Coronary artery (tissue), 2 donors: ENCODE results near the gene VMAC.
A peak's percentile ranks its signal among the peaks of the same experiment; 100 is the strongest.

Source experiments
- DNase-seq: peaks from one replicate; pipeline ENCODE4 v3.0.0-alpha.2; 2017; ENCODE audit warnings: low spot score
- H3K27ac ChIP-seq, 2 donors: fragments of 200-600 bp; sonication (generic); one replicate each; pipeline ENCODE4 v1.5.1; 2016 to 2019
- H3K4me3 ChIP-seq: fragments of 200-600 bp; sonication (generic); 2 replicates; pipeline ENCODE4 v1.5.1; 2016; ENCODE audit warnings: mild to moderate bottlenecking, moderate library complexity
- TF ChIP-seq, protein P1 (sequence below): fragments of 200-600 bp; sonication (generic); IDR thresholded peaks from one replicate; pipeline ENCODE4 v1.5.1; 2019; ENCODE audit warnings: antibody characterized with exemption

The VMAC gene

DNA sequence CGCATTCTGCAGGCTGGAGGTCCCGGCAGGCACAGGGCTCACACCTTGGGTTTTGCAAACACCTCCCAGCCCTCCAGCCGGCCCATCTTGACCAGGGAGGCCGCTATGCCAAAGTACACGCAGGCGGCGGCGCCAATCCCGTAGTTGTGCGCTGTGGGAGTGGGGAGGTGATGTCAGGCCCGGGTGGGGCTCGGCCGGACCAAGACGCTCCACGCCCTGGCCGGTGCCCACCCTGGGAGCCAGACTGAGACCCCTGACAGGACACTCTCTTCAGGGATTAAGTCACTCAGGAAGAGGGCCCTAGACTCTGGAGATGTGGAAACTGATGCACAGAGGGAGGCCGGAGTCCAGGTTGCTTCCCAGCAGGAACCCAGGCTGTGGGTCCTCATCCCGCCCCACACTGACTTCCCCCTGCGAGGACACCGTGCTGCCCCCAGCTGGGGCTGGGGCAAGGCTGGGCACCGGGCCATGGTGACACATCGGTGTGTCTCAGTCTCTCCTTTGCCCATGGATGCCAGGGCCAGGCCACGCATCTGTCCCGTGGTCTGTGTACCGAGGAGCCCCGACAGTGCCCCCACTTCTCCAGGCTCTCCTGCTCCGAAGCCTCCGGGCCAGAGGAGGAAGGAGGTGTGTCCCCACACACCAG is 9.8 kb upstream of the VMAC start:
- no peak for DNase-seq
- peak overlapping the region in 1 of 2 donors; percentile 54 for H3K27ac ChIP-seq
- TF ChIP-seq, protein P1, sequence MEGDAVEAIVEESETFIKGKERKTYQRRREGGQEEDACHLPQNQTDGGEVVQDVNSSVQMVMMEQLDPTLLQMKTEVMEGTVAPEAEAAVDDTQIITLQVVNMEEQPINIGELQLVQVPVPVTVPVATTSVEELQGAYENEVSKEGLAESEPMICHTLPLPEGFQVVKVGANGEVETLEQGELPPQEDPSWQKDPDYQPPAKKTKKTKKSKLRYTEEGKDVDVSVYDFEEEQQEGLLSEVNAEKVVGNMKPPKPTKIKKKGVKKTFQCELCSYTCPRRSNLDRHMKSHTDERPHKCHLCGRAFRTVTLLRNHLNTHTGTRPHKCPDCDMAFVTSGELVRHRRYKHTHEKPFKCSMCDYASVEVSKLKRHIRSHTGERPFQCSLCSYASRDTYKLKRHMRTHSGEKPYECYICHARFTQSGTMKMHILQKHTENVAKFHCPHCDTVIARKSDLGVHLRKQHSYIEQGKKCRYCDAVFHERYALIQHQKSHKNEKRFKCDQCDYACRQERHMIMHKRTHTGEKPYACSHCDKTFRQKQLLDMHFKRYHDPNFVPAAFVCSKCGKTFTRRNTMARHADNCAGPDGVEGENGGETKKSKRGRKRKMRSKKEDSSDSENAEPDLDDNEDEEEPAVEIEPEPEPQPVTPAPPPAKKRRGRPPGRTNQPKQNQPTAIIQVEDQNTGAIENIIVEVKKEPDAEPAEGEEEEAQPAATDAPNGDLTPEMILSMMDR: no peak
- H3K4me3 ChIP-seq: no peak overlapping the region

DNA sequence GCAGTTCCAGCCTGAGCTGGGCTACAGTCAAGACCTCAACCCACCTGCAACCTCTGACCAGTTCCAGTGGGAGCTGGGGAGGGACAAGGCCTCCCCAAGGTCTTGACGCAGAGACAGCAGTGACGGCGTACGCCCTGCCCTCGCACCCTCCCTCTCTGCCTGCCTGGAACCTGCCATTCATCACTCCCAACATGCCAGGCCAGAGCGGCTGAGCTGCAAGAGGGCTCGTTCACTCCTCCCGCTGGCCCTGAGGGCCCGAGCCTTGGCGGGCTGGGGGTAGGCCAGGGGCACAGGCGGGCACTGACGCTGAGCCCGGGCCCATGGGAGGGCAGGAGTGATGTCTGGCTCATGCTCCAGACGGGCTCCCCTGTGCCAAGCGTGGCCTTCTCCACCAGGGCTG is 9.3 kb upstream of the VMAC start:
- TF ChIP-seq, protein P1: no peak
- DNase-seq: no peak
- Histone ChIP-seq H3K27ac (no peak overlapping the region), H3K4me3 (no peak overlapping the region)

DNA sequence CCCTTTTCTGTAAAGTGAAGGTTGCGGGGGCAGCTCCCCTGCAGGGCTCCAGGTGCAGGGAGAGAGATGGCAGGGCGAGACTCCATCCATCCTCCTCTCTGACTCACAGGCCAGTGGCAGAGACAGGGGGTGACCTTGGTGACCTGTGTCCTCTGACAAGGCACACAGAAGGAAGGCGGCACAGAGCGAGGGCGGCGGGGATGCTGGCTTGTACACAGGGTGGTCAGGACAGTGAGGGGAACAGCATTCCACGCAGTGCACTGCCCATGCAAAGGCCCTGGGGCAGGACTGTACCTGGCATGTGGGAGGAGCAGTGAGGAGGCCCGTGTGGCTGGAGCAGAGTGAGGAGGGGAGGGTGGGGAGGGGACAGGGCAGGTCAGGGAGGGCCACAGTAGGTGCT is 8.8 kb upstream of the VMAC start:
- H3K4me3 ChIP-seq: no peak overlapping the region
- TF ChIP-seq, protein P1: no peak
- no peak for DNase-seq
- H3K27ac ChIP-seq: no peak overlapping the region

DNA sequence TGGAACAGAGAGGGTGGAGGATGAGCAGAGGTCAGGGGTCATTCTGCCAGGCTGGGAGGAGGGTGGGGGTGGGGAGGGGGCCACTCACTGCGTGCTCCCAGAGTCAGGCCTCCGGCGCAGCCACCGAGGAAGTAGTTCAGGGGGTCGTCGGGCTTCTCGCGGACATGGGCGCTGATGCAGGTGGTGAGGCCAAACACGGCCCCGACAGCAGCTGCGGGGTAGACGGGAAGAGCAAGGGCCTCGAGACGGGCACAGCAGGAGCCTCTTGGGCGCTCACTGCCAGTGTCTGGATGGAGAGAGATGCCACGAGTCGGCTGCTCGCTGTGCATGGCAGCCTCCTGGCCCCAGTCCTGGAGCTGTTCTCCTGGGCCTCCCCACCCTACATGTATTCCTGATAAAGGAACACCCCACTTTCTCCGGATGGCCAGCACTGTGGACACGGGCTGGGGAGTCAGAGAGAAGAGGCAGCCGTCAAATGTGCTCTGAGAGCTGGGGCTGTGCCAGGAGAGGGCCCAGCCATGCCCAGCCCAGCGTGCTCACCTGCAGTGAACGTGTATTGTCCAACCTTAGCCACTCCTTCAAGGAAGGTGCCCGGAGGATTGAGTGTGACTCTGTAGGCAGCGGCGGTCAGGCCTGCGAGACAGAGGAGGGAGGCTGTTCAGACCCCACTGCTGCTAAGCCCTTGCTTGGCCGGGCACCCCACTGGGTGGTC is 8.2 kb upstream of the VMAC start:
- H3K4me3 ChIP-seq: no peak overlapping the region
- H3K27ac ChIP-seq: no peak overlapping the region
- DNase-seq: no peak
- TF ChIP-seq, protein P1: no peak

DNA sequence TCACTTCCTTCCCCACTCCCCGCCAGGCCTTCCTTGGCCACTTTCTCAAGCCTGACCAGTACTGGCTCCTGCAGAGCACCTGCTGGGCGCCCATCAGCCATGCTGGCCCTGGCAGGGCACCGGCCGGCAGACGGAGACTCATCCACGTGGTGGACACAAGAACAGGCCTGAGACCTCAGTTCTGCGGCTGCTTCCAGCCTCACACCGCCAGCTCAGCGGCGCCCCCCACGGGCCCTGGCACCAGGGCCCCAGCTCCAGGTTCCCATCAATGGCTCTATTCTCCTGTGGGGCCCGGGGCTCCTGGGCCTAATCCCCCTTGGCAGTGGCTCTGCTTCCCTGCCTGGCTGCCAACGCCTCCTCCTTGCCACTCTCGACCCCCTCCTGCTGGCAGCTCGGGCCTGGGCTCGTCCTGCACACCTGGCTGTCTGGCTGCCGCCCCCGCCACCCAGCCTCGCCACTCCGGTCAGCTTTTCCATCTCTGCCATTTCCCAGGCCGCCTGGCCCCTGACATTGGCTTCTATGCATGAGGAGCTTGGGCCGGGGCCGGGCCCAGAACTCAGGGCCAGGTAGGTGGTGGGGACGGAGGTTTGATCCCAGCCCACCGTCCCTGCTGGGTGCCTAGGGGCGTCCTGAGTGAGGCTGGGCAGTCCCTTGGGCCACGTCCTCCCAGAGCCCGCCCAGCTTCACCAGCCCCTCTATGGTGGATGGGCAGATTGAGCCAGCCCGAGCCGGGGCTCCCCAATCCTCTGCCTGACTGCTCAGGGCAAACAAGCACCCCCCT is 7.3 kb upstream of the VMAC start:
- TF ChIP-seq, protein P1: no peak
- Histone ChIP-seq H3K27ac (no peak overlapping the region), H3K4me3 (no peak overlapping the region)
- no peak for DNase-seq

DNA sequence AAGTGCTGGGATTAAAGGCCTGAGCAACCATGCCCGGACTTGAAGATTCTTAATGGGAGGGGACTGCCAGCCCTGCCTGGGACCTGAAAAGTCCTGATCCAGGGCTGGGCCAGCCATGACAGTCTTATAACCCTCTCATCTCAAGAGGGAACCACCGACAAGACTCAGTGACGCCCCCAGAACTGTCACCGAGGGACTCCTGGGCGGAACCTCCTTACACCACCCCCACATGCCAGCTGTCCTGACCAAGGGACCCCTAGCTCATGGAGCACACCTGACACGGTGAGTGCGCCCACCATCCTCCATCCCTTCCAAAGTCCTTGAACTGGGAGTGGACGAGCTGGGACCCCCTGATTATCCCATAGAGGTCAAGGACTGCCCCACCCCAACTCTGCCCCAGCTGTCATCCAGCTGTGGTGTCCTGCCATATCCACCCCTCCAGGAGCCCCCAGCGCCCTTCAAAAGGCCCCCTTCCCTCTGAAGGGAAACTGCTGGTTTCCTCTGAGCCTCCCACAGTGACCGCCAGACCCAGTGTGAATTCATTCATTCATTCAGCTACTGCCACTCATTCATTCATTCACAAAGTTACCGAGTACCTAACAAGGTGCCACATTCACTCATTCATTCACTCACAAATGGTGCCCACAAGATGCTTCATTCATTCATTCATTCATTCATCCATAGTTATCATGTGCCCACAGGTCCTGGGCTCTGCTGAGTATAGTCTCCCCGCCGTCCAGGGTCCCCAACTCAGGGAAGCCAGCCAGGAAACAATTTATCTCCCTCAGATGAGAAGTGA is 4.7 kb upstream of the VMAC start:
- no peak for DNase-seq
- TF ChIP-seq, protein P1: no peak
- Histone ChIP-seq H3K27ac (no peak overlapping the region), H3K4me3 (no peak overlapping the region)
